GM18861 (cell line): ENCODE data around the gene MOV10.

Source experiments
- ATAC-seq: cut with Tn5 transposase; IDR thresholded peaks from one replicate; pipeline ENCODE4 v1.9.1; 2021; ENCODE audit not compliant: unreplicated experiment

MOV10 gene

DNA sequence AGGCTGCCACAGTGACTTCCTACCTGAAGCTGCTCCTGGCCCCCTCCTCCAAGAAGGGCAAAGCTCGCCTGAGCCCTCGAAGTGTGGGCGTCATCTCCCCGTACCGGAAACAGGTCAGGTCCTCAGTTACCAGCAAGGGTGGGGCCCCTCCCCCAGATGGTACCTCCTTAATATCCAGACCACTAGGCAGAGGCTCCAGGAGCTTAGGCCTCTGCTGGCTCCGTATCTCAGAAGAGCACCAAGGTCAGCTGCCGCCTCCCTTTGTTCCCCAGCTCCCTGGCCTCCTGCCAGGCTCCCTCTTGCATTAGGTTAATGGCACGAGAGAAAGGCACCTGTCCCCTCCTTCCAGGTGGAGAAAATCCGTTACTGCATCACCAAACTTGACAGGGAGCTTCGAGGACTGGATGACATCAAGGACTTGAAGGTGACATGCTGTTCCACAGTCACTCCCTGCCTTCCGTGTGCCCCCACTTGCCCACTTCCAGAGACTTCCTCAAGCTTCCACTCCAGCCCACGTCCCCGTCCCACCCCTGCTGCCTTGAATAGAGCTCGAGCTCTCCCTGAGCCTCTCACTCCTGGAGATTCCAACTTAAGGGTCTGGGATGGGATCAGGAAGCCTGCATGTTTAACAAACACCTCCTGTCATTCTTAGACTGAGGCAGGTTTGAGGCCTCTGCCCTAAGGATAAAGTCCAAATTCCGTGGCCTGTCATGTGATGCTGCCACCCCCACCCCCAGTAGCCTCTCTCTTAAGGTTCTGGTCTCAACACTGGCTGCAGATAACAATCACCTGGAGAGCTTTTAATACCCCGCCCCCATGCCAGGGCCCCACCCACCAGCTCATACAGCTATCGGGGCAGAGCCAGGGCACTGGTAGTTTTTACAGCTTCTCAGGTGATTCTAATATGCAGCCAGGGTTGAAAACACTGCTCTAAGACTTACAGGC lies 24.2 kb downstream of the MOV10 start:
- ATAC-seq, result no peak

DNA sequence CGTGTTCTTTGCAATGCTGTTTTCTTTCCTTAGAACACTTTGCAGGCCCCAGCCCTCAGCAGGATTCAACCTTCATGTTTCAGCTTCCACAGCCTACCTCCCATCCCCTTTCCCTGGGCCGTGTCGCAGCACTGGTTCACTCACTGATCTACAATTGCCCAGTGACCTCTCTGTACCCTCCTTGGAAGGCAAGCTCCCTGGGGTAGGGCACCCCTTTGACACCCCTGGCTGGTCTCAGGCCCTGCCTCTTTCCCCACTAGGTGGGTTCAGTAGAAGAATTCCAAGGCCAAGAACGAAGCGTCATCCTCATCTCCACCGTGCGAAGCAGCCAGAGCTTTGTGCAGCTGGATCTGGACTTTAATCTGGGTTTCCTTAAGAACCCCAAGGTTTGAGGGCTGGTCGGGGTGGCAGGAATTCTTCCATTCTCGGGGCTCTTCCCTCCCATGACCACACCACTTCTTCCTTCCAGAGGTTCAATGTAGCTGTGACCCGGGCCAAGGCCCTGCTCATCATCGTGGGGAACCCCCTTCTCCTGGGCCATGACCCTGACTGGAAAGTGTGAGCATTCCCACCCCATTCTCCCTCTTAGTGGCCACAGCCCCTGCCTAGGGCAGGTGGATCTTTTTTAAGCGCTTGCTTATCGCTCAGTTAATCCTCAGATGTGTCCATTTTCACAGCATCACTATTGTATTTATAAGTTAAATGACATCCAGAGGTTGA lies 25.1 kb downstream of the MOV10 start:
- no peak for ATAC-seq

DNA sequence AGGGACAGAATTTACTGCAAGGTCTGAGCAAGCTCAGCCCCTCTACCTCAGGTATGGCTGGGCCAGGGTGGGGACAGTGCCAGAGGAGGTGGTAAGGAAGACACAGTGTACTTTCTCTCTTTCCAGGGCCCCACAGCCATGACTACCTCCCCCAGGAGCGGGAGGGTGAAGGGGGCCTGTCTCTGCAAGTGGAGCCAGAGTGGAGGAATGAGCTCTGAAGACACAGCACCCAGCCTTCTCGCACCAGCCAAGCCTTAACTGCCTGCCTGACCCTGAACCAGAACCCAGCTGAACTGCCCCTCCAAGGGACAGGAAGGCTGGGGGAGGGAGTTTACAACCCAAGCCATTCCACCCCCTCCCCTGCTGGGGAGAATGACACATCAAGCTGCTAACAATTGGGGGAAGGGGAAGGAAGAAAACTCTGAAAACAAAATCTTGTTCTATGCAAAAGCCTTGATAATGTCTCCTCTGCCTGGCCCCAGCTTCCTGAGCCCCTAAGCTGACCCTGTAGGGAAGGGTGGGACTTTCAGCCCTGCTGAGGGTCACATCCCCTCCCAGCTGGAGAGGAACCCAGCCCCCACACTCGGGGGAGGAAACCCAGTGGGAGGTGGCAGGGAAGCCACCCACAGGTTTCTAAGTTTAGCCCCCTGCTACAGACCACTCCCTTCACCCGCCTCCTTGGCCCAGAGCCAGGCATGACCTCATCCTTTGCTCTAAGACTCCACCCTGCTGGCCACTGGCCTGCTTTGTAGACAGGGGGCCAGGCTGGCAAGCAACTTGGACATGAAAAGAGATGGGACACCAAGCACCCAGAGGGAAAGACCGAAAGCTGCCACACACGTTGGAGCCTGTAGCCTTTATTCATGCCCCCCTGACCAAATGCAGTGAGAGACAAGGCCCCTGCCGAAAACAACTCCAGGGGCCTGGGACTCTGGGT lies 26.1 kb downstream of the MOV10 start:
- ATAC-seq, result peak; percentile 41

DNA sequence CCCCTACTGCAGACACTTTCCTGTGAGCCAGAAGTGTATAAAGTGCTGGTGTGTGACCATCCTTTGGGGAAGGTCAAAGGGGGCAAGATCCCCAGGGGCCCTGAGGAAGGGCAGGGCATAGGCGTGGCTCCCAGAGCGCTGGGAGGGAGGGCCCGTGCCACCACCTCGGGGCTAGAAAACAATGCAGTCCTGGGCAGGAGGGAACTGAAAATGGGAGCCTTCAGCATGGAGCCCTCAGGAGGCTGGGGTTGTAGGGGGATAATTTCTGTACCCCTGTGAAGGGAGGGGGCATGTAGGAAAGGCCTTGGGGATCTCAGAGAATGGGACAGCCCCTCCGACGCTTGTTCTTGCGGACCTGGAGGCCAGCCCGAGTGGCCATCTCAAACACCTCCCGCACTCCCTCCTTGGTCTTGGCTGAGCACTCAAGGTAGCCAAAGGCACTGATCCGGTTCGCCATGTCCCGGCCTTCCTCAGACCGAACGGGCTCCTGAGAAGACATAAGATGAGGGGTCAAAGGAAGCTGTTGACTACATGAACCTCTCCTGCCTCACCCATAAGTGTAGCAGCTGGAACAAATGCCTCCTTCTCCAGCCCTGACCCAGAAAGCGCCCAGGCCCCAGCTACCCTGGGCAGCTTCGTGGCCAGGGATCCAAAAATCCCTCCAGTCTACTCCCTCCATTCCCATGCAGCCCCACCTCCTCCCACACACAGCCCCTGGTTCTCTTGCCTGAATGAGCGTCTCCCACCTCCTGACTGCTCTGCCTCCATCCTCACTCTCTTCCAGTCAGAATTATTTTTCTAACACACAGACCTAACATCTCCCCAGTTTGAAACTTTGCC lies 27.0 kb downstream of the MOV10 start:
- ATAC-seq, result no peak

DNA sequence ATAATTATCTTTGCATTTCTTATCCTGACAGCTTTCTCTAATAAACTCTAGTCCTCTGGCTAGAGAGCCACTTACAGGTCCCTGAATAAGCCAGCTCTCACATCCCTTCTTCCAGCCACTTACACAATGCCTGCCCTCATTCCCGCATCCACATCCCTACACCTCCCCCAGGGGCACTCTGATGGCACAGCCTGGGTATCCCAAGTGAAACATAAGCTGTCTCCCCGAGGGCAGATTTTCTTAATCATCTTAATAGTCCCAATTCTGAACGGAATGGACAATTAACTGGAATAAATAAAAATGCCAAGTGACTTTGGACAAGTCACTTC lies 27.6 kb downstream of the MOV10 start:
- ATAC-seq, result no peak

DNA sequence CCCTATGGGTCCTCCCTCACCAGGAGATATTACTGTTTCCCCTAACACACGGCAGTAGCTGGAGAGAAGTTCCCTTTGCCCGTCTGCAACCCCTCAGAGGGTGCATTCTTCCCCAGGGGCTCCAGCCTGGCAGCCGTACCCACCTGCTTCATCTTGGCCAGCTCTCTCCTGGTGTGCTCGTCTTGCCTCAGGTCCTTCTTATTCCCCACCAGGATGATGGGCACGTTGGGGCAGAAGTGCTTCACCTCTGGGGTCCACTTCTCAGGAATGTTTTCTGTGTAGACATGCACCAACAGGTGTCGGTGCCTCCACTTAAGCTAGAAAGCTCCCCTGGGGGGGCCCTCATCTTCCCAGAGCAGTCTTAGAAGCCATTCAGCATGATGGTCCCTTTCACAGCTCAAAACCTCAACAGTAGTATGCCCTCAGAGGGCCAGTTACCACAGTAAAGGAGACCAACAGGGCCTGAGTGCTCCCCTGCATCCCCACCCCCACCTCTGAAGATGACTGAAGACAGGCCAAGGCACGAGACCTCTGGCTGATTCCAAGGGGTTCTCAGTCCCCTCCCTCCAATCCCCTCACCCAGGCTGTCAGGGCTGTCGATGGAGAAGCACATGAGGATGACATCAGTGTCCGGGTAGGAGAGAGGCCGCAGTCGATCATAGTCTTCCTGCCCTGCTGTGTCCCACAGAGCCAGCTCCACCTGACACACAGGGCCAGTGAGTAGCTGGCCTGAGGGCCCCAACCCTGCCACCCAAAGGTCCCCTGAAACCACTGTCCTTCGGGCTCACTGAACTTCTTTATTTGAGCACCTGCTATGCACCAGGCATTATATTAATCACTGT lies 28.2 kb downstream of the MOV10 start:
- ATAC-seq, result no peak

DNA sequence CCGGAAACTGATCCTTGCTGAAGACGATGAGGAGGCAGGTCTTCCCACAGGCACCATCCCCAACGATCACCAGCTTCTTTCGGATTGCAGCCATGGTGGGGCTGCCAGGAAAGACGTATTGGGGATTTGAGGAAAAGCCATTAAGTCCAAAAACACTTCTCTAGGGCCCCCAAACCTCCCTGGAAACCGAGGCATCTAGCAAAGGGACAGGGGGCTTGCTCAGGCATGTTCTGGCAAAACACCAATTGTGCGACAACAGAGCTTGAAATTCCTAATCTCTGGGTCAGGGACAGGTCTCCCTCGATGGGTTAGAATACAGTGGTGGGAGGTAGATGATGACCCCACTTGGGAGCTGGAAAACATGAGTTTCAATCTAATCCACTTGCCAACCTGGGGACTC lies 29.2 kb downstream of the MOV10 start:
- ATAC-seq, result no peak

DNA sequence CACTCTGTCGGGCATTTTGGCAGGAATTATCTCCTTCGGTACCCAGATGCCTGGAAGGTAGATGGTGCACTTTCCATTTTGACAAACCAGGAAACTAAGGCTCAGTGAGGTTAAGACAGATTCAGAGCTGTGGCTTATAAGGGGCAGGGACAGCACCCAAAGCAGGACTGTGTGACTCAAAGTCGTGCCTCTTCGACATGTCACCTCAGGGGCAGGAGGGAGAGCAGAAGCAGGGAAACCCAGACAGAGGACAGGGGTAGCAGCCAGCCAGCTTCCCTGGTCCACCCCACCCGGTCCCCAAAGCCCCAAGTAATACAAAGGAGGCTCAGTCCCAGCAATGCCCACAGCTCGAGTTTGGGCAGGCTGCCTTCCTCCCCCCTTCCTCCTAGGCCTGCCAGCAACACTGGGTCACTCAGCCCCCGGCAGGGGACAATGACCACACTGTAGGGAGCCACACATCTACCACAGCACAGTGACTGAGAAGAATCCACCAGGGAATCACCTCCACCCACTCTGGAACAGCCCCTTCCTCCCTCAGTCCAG lies 30.0 kb downstream of the MOV10 start:
- no peak for ATAC-seq

DNA sequence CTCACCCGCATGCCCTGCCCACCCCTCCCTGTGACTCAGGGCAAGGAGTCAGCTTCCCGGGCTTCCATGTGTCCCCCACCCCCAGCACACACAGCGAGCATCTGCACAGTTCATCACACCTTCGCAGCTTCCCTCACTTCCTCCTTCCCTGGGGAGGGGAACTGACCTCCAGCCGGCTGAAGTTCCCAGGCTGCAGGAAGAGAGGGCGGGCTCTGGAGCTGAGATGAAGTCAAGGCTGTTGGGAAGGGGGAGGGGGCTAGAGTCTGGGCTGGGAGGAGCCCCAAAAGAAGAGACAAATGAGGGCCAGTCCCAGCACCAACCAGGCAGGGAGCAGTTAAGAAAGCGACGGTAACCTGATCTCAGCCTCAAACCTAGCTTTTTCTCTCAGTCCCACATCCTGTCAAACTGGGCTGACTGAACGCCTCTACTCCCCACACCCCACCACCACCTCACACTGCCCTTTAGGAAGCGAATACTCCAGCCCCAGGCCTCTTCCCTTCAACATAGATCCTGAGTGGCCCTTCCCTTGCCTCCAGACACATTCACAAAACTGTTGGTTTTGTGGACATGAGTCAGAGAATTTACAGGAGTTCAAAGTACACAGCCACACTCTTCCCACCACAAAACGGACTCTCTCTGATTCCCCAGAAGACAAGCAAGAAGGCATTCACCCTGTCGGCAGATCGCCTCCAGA lies 30.6 kb downstream of the MOV10 start:
- peak; percentile 41 for ATAC-seq

DNA sequence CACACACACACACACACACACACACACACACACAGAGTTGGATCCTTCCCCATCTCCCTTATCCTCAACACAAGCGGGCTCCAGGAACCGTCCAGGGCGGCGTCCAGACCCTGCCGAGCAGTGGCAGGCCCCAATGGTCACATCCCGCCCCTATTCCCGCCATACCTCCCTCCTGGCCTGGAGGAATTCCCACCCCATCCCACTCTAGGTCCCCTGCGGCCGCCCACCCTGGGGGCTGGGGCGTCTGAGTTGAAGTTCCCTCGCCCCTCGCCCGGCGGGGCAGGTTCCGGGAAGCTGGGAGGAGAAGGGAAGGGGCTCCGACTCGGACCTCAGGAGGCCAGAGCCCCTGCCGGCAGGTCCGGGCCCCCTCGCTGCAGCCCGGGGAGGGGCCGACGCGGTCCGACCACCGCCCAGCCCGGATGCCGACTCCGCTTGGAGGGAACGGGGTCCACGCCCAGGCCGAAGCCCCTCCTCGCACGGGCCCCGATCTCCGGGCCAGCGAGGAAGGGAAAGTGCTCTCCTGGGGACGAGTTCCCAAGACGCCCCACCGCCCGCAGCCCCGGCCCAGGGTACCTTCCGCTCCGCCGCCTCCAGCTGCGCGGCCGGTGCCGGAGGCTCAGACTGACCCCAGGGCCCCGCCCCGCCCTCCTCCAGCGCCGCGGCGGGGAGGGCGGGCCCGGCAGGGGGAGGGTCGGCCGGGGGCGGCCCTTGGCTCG lies 32.2 kb downstream of the MOV10 start, which contains the start of gene RHOC:
RHOC (minus strand) TSS at position 623 of the 716 bp plus-strand sequence. CDS start 3,328 bp downstream, outside the sequence.
- ATAC-seq, result peak; percentile 52

DNA sequence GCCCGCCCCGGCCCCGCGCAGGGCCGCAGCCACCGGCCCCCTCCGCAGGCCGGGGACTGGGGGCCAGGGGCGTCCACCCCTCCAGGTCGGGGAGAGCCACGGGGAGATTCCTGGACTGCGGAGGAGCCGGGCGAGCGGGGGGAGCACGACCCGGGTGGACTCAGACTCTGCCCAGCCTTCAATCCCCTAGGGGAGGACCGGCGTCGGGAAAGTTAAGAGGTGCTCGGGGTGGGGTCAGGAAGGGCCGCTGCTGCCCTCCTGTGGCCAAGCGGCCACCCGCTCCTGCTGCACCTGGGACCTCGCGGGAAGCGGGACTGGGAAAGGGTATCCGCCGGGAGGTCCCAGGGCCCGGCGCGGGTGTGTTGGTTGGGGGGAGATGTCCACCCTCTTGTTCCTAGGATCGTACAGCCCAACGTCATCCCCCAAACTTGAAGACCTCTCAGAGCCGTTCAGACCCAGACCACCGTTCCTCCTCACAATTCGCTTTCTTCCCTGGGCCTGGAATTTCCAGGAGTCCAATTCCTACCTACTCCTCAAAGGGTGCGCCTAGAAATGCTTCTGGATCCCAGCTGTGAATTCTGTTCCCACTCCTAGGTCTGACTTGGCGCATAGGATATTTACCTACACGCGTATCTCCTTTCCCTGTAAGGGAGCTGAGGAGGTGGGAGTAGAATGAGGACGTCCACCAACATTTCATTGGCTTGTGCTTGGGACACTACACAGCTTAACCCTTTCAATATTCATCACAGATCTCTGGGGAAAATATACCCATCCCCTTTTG lies 33.0 kb downstream of the MOV10 start:
- ATAC-seq, result peak; percentile 40

DNA sequence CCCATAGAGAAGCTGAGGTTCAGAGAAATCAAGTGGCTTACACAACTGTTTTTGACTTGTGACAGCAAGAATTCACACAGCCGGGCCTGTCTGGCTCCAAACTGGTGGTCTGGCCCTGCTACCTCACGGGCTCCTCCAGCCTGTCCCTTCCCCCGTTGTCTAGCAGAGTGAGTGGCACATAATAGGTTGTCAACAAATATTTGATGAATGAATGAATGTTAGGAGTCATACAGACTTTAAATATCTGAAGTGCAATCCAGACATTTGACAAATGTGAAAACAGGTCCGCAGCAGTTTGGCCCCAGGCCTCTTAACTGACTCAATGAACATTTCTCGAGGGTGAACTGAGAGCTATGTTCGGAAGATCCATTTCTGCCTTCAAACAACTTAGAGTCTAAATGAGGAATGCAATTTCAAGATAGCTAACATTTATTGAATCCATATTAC lies 33.6 kb downstream of the MOV10 start:
- no peak for ATAC-seq

DNA sequence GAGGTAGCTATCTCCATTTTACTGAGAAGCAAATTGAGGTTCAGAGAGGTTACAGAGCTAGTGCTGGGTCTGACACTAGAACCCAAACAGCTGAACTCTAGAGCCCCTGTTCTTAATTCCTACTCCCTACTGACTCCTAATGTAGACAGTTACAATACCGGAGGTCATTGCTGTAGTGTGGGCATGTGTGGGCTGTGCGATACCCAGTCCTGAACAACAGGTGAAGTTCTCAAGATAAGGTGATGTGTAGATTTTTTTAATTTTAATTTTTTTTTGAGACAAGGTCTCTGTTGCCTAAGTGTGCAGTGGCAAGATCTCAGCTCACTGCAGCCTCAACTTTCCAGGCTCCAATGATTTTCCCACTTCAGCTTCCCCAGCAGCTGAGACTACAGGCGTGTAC lies 34.0 kb downstream of the MOV10 start:
- ATAC-seq, result no peak

DNA sequence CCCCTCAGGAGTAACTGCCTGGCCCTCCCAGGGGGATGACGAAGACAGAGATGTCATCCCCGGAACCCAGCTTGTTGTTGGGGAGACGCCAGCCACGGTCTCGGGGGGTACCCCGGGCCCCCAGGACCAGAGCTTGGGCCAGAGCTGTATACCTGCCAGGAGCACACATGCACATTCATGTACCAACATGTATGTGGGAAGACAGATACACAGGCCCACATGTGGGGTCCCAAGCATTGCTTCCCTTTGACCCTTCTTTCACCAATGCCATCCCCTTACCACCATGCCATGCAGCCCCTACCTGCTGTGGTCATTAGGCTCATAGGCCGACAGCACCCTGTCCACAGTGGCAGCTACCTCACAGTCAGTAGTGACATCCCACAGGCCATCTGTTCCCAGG lies 35.7 kb downstream of the MOV10 start:
- ATAC-seq, result no peak

DNA sequence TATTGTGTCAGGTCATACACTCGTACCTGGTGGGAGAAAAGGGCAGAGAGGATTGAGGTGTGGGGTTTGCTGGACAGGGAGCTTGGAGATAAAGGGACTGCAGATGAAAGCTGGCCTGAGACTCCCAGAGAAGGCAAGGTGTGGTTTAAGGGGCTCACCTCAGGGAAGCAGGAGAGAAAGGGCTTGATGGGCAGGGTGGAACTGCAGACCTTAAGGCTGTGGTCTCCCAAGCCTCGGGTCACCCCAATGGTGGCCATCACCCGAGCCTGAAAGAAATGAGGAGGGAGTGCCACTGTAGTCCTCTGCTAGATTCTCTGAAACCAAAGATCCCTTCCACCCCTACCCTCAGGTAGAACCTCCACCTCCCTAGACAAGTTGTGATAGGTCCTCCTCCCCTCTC lies 36.1 kb downstream of the MOV10 start:
- ATAC-seq, result no peak

DNA sequence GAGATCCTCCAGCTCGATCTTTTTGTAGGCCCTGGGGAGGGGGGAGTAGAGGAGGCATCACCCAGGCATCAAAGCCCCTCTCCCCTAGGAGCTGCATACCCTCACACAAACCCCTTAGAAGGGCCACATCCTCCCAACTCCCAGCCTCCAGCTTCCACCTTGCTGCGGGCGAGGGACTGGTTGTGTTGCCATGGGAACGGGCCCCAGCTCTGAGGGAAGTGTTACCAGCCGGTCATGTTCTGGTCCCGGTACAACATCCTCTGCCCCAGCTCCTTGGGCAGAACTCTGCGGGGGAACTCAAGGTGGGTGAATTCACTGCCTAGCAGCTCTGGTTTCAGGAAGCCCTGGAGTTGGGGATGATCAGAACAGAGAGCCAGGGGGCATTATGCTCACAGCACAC lies 36.6 kb downstream of the MOV10 start:
- ATAC-seq, result no peak

DNA sequence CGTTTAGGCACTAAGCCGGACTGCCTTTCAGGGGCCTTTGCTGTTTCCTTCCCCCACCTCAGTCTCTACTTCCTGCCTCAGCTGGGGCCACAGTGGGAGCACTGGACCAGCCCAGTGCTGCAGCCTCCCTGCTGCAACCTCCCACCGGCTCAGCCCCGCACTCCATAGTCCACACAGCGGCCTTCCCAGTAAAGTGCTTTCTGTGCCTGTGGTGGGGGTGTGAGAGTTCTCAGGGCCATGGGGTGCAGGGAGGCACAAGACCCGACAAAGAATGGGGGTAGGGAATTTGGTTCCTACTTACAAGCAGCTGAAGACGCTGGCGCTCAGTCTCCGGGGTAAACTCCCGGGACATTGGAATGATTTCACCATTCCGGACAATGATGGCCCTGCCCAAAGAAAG lies 37.2 kb downstream of the MOV10 start:
- ATAC-seq, result no peak
